Liver (tissue), 3 donors: ENCODE data around the gene ANO7.

Source experiments
- CTCF ChIP-seq: fragments of 150-350 bp; IDR thresholded peaks from 2 replicates; pipeline ENCODE4 v1.5.1; 2017; ENCODE audit warnings: improper control_type of control experiment, low read depth, low read length; ENCODE audit not compliant: missing input control
- SP1 ChIP-seq: IDR thresholded peaks from 2 replicates; pipeline ENCODE4 v1.6.1; 2018; ENCODE audit warnings: antibody characterized with exemption, mild to moderate bottlenecking
- TAF1 ChIP-seq: conservative IDR thresholded peaks from 2 replicates; pipeline ENCODE4 v1.6.1; 2016; ENCODE audit warnings: antibody characterized with exemption, mild to moderate bottlenecking
- YY1 ChIP-seq: IDR thresholded peaks from 2 replicates; pipeline ENCODE4 v1.6.1; 2016; ENCODE audit warnings: antibody characterized with exemption, mild to moderate bottlenecking
- TF ChIP-seq, protein P1 (sequence below): IDR thresholded peaks from 2 replicates; pipeline ENCODE4 v1.6.1; 2016; ENCODE audit warnings: antibody characterized with exemption, mild to moderate bottlenecking
- TF ChIP-seq, protein P2 (sequence below): IDR thresholded peaks from 2 replicates; pipeline ENCODE4 v1.6.1; 2016; ENCODE audit warnings: antibody characterized with exemption
- donor health status: healthy.
- donor health status: healthy.

- TF ChIP-seq, protein P1, sequence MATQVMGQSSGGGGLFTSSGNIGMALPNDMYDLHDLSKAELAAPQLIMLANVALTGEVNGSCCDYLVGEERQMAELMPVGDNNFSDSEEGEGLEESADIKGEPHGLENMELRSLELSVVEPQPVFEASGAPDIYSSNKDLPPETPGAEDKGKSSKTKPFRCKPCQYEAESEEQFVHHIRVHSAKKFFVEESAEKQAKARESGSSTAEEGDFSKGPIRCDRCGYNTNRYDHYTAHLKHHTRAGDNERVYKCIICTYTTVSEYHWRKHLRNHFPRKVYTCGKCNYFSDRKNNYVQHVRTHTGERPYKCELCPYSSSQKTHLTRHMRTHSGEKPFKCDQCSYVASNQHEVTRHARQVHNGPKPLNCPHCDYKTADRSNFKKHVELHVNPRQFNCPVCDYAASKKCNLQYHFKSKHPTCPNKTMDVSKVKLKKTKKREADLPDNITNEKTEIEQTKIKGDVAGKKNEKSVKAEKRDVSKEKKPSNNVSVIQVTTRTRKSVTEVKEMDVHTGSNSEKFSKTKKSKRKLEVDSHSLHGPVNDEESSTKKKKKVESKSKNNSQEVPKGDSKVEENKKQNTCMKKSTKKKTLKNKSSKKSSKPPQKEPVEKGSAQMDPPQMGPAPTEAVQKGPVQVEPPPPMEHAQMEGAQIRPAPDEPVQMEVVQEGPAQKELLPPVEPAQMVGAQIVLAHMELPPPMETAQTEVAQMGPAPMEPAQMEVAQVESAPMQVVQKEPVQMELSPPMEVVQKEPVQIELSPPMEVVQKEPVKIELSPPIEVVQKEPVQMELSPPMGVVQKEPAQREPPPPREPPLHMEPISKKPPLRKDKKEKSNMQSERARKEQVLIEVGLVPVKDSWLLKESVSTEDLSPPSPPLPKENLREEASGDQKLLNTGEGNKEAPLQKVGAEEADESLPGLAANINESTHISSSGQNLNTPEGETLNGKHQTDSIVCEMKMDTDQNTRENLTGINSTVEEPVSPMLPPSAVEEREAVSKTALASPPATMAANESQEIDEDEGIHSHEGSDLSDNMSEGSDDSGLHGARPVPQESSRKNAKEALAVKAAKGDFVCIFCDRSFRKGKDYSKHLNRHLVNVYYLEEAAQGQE: no peak
- TF ChIP-seq CTCF: no peak
- no peak for TF ChIP-seq SP1
- TF ChIP-seq YY1: no peak
- TF ChIP-seq, protein P2, sequence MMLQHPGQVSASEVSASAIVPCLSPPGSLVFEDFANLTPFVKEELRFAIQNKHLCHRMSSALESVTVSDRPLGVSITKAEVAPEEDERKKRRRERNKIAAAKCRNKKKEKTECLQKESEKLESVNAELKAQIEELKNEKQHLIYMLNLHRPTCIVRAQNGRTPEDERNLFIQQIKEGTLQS: no peak
- no peak for TF ChIP-seq TAF1
These were observed 14.2 kb downstream of the ANO7 start for GRCh38 chr2:241202681-241203080.
